Epithelial cell of esophagus (primary cell): ENCODE results near the gene PTS.
"Not testable (repeated sequence)": the region's sequence is repeated elsewhere in the genome, so short reads cannot be mapped to it uniquely, and the experiment has no call there.

Experiments
- DNase-seq: peaks from one replicate; pipeline ENCODE4 v3.0.0; 2010; ENCODE audit warnings: low read depth
- H3K4me3 ChIP-seq: 2 replicates; pipeline ENCODE4 v1.5.1; 2011; ENCODE audit warnings: mild to moderate bottlenecking, low read length, control low read depth
- CTCF ChIP-seq: IDR thresholded peaks from 2 replicates; pipeline ENCODE4 v1.5.1; 2011; ENCODE audit warnings: low read depth, mild to moderate bottlenecking, low read length, control low read depth, inconsistent platforms; ENCODE audit not compliant: insufficient read depth; ENCODE audit errors: missing control alignments

PTS gene

DNA sequence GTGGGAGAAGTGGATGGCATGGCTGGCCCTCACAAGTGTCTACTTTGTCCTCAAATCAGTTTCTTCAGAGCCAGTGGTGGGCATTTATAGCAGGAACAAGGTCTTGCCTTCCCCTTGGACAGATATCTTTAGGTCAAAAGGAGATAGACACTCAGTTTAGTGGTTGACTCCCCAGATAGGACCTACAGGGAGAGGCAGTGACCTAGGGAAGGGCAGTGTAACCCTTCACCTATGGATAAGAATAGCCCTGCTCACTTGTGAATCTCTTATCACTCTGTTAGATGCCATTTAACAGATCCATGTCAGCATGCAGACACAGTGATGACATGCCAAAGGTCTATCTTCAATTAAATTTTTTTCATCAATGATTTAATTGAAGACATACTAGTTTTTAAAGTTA is 39.9 kb upstream of the PTS start:
- no peak overlapping the region for H3K4me3 ChIP-seq
- TF ChIP-seq CTCF = no peak
- no peak for DNase-seq

- H3K4me3 ChIP-seq = not testable (repeated sequence)
- DNase-seq = peak; percentile 5
Observed at GRCh38 chr11:112195113-112195512, 31.1 kb upstream of the PTS start.

DNA sequence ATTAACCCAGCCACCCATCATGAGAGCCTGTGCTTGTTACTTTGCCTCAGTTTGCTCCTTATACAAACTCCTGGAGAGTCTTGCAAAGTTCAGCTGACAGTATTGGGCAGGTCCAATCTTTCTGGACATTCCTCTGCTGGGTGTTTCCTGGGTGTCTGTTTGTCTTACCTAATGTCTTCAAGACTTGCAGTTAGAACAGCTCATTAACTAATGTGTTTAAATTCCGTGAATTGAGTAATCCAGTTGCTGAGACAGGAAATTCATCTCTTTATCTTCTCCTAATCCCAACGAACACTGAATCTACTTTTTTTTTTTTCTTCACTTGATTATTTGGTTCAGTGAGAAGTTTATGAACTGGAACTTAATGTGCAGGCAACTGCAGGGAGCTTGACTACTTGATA is 30.3 kb upstream of the PTS start:
- DNase-seq = peak; percentile 89
- no peak for TF ChIP-seq CTCF

GRCh38 chr11:112196519-112197087 is 29.6 kb upstream of the PTS start:
- no peak for DNase-seq
- no peak overlapping the region for H3K4me3 ChIP-seq
- no peak for TF ChIP-seq CTCF

More for the DNA sequence above, 30.3 kb upstream of the PTS start:
- H3K4me3 ChIP-seq = no peak overlapping the region

DNA sequence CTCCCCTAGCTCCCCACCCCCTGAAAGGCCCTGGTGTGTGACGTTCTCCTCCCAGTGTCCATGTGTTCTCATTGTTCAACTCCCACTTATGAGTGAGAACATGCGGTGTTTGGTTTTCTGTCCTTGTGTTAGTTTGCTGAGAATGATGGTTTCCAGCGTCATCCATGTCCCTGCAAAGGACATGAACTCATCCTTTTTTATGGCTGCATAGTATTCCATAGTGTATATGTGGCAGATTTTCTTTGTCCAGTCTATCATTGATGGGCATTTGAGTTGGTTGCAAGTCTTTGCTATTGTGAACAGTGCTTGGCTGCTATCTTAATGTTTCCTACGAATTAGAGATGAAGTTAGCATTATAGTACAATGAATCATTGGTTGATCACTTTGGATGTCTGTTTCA is 27.1 kb upstream of the PTS start:
- H3K4me3 ChIP-seq, DNase-seq: not testable (repeated sequence)

GRCh38 chr11:112200252-112200651 is 26.0 kb upstream of the PTS start:
- DNase-seq = no peak
- TF ChIP-seq CTCF = no peak
- H3K4me3 ChIP-seq = no peak overlapping the region

DNA sequence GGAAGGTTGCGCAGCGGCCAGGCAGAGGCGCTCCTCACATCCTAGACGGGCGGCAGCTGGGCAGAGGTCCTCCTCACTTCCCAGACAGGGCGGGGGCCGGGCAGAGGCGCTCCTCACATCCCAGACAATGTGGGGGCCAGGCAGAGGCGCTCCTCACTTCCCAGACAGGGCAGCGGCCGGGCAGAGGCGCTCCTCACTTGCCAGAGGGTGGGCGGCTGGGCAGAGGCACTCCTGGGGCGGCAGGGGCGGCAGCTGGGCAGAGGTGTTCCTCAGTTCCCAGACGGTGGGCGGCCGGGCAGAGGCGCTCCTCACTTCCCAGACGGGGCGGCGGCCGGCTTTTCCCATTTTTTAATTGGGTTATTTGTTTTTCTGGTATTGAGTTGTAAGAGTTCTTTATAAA is 20.2 kb upstream of the PTS start:
- TF ChIP-seq CTCF = no peak
- DNase-seq = no peak

GRCh38 chr11:112210890-112211289 is 15.3 kb upstream of the PTS start:
- TF ChIP-seq CTCF = no peak
- no peak overlapping the region for H3K4me3 ChIP-seq
- DNase-seq = no peak

More for the DNA sequence above, 20.2 kb upstream of the PTS start:
- H3K4me3 ChIP-seq = no peak overlapping the region
